Subcutaneous adipose tissue (tissue), 4 donors: ENCODE results near the gene ERBB4. TPM values are rescaled to one million over a fixed set of nuclear protein-coding genes. Genes with fewer than 3 reads are reported as not detected.

Experiments
- CTCF ChIP-seq: fragments of 450-650 bp; IDR thresholded peaks from one replicate; pipeline ENCODE4 v1.5.1; 2016; ENCODE audit warnings: low read depth, mild to moderate bottlenecking, control low read depth, antibody characterized with exemption, moderate library complexity
- total RNA-seq, 4 donors: library from RNA; depleted of rRNA; stranded (reverse); fragments of >200 nt; gene quantifications; one replicate each; pipeline ENCODE4 v1.1.0, GENCODE V29; 2016

ERBB4 gene
- total RNA-seq, 4 donors from 2014 or later = 0.17 to 1.5 (median 0.71) TPM

GRCh38 chr2:211837706-211838105 lies 700.9 kb downstream of the ERBB4 start:
- TF ChIP-seq CTCF = no peak

- TF ChIP-seq CTCF = no peak
Observed at GRCh38 chr2:211837206-211837605, 701.4 kb downstream of the ERBB4 start.

GRCh38 chr2:211836409-211836808 lies 702.2 kb downstream of the ERBB4 start:
- no peak for TF ChIP-seq CTCF

- no peak for TF ChIP-seq CTCF
Observed at GRCh38 chr2:211835695-211836094, 702.9 kb downstream of the ERBB4 start.

GRCh38 chr2:211833582-211834279 lies 704.9 kb downstream of the ERBB4 start:
- TF ChIP-seq CTCF = no peak

- TF ChIP-seq CTCF = no peak
Observed at GRCh38 chr2:211829725-211830124, 708.9 kb downstream of the ERBB4 start.

- TF ChIP-seq CTCF = no peak
Observed at GRCh38 chr2:211823886-211824479, 714.6 kb downstream of the ERBB4 start.
